Measurements from ENCODE around the gene ZNF415.

GRCh38 chr19:53136432-53136831 is 3.7 kb upstream of the ZNF415 start:
- no peak for TF ChIP-seq CTCF (IDR thresholded peaks at IDR 0.05 in 2 of 3, conservative IDR thresholded peaks at IDR 0.05 in 1 of 3; ENCODE audit: borderline replicate concordance in 1 of 3, insufficient read depth in 1 of 3, low read depth in 2 of 3, low read length in 2 of 3)
- no peak for TF ChIP-seq POLR2A (IDR thresholded peaks at IDR 0.05; ENCODE audit: borderline replicate concordance, extremely low read depth, insufficient read depth, insufficient read length)
- no peak for TF ChIP-seq MAX (IDR thresholded peaks at IDR 0.05)
- no peak for TF ChIP-seq FOSL1 (IDR thresholded peaks at IDR 0.05; ENCODE audit: low read depth)
- no peak for TF ChIP-seq REST (IDR thresholded peaks at IDR 0.05; ENCODE audit: low read depth)
- no peak for TF ChIP-seq CEBPB (IDR thresholded peaks at IDR 0.05; ENCODE audit: low read depth)
- no peak for TF ChIP-seq EZH2phosphoT487 (IDR thresholded peaks at IDR 0.05; ENCODE audit: borderline replicate concordance)
- TF ChIP-seq SIN3A (IDR thresholded peaks at IDR 0.05; ENCODE audit: low read depth): no peak

All from HCT116 (cell line).